GM21529 (cell line): ENCODE results near the gene CNTN4.
"Not testable (repeated sequence)": the region's sequence is repeated elsewhere in the genome, so short reads cannot be mapped to it uniquely, and the experiment has no call there.

Experiments used
- ATAC-seq: cut with Tn5 transposase; IDR thresholded peaks from one replicate; pipeline ENCODE4 v1.9.1; 2021; ENCODE audit not compliant: unreplicated experiment

CNTN4 gene

GRCh38 chr3:2098398-2099027, at the start of gene CNTN4:
CNTN4 (plus strand) TSS chr3:2098866.
- ATAC-seq, result no peak

GRCh38 chr3:2061360-2061759, 37.3 kb upstream of the CNTN4 start:
- no peak for ATAC-seq

DNA sequence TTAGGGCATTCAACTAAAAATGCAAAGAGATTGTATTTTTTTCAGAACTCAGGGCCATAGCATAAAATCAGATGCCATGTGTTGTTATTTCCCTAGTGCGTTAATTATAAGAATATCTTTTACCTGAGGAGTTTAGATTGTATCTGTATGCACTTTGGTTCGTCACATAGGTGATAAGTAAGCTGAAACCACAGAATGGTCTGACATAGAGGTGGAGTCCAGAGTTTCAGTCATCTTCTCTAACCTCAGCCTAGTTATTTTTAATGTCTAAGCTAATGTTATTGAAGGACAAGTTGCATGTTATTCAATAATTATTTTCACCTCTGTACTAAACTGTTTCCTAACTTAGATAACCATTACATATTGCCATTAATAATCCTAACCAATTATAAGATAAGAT, 27.1 kb upstream of the CNTN4 start:
- ATAC-seq, result no peak

- no peak for ATAC-seq
Measured at GRCh38 chr3:2078821-2079220, 19.8 kb upstream of the CNTN4 start.

DNA sequence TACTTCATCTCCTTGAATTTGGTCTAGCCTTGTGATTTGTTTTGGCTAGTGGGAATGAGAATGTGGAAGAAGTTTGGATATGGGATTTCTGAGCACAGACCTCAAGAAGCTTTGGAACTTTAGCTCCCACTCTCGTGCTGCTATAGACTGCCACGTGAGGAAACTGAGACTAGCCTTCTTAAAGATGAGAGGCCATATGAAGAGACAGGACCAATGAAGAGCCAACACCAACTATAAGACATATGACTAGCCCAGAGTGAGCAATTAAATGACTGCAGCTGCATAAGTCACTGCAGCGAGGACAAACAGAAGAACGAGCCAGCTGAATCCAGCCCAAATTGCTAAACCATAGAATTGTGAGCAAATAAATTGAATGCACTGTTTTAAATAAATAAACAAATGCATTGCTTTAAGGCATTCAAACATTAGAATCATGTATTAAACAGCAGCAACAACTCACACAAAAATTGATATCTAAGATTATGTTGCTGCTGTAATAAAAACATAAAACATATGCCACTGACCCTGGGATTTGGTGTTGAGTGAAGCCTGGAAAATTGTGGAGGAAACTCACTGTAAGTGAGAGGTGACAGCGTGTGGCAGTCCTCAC, 15.7 kb upstream of the CNTN4 start:
- no peak for ATAC-seq

GRCh38 chr3:2083558-2083957, 15.1 kb upstream of the CNTN4 start:
- ATAC-seq, result not testable (repeated sequence)

DNA sequence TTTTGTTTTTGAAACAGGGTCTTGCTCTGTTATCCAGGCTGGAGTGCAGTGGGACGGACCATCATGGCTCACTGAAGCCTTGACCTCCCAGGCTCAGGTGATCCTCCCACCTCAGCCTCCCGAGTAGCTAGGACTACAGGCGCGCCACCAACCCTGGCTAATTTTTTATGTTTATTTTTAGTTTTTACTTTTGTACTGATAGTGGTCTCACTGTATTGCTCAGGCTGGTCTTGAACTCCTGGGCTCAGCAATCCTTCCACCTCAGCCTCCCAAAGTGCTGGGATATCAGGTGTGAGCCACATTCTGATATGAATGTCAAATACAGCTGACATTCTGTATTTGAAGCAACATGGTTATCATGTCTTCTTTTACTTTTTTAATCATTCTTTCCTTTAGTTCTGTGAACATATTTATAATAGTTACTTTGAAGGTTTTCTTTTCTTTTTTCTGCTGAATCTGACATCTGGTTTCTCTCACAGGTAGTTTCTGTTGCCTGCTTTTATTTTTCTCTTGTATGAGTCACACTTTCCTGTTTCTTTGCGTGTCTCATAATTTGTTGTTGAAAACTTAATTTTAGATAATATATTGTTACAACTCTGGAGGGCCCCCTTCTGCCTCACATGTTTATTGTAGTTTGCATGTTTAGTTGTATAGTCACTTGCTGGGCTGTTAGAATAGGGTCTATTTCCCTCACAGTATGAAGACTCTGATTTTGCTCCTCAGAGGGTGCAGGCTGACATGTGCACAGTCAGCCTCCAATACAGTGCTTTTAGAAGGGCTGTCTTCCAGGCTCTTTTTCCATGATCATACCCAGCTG, 8.4 kb upstream of the CNTN4 start:
- ATAC-seq, result no peak

GRCh38 chr3:2092758-2093157, 5.9 kb upstream of the CNTN4 start:
- no peak for ATAC-seq

DNA sequence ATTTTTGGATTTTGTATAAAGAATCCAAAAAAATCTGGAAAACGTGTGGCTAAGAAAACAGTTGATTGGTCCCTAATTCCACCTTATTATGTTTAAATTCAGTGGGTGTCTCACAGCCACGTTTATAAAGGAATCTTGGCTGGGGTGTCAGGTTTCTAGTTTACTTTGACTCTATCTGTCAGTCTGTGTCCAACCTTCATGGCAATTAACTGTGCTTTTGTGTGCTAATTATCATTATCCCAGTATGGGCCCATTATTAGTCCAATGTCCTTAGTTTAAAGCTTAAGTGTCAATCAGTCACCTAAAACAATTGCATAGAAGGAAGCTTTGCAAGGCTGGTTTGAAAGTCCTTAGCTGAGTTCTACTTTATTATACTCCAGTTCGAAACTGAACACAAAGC, 3.7 kb upstream of the CNTN4 start:
- no peak for ATAC-seq

- no peak for ATAC-seq
Measured at GRCh38 chr3:2096216-2096615, 2.5 kb upstream of the CNTN4 start.

DNA sequence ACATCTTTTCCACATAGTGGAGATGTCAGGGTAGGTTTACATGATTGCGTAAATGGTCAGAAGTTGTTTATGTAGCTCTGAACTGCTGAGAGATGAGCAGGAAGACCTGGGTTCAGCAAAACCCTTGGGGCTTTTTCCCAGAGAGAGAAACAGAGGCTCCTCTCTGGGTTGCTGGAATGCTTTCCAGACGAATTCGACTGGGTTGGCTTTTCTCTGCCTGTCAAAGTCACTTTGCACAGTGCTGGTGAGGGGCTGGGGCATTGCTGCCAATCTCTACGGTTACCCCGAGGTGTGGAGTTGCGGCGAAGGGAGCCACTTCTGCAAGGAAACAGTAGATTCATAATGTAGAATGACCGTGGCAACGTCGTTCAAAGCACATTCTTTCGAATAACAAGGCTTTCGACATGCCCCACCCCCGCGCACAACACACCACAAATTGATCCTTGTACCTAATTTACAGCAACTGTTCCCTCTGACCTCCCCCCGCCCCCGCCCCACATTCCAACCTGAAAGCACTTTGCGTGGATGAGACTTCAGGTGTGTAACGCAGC, 950 bp upstream of the CNTN4 start:
- no peak for ATAC-seq

DNA sequence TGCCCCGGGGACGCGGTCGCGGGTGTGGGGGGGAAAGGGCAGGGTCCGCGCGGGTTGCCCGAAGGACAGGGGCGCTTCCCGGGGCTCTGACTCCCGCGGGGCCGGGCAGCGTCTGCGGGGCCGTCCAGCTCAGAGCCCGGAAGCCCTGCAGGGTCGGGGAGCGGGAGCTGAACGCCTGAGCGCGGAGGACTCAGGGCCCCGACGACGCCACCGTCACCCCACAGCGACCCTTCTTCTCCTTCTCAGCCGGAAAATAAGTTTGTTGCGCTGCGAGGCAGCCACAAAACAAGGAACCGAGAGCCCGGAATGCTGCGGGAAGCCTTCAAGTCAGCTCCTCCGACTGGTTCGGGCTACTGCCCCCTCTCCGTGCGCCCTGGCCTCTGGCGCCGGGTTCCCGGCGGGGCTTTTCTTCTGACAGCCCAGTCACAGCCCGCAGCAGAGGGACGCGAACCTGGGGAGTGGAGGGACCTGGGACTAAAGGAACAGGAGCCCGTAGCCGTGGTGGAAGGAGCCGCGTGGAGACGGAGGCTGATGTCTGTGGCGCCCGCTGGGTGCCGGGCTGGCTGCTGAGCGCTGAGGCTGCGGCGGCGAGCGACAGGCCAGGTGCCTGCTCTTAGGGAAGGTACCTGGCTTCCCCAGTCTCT, 484 bp downstream of the CNTN4 start:
- no peak for ATAC-seq

DNA sequence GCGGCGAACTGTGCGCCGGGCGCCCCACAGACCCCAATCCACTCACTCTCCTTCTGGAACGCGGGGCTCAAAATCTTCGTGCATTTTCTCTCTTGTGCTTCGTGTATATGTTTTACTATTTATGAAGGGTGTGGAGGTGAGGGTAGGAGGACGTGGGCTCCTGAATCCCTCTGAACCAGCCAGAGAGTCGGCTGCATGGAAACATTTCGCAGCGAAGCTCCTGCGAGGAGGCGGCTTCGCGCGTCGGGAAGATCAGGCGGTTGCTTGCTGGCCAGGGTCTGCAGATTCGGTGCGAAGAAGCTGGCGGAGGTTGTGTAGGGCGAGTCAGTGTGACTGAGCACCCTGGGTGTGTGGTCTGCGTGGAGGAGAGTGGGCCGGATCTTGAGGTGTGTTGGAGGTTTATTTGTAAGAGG, 1.1 kb downstream of the CNTN4 start:
- ATAC-seq, result no peak

DNA sequence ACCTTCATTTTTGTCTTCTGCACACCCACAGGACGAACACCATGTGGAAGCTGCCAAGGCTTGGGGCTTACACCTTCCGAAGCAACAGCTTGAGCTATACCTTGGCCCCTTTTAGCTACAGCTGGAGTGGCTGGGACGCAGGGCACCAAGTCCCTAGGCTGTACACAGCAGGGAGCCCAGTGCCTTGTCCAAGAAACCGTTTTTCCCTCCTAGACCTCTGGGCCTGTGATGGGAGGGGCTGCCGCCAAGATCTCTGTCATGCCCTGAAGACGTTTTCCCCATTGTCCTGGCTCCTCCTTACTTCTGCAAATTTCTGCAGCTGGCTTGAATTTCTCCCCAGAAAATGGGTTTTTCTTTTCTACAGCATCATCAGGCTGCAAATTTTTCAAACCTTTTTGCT, 7.8 kb downstream of the CNTN4 start:
- no peak for ATAC-seq

DNA sequence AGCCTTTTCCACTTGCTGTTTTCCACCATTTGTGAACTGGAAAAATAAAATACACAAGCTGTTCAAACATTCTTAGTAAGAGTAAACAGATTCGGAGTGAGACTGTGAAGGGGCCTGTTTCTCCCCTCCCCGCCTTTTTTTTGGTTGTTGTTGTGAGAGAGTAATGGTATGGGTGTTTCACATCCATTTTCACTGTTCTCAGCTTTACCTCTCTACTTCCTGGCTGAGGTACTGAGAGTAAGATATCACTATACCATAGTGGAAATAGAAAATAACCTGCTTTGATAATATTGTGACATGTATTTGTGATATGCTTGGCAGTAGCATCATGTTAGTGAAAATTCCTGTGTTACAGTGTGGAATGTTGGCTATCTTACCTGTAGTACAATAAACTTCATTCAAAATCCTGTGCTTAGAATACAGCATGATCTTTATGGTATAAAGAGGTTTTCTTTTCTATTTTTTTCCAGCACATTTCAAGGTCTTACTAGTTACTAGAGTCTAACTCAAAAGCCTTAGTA, 12.0 kb downstream of the CNTN4 start:
- no peak for ATAC-seq

GRCh38 chr3:2114617-2115275, 16.1 kb downstream of the CNTN4 start:
- ATAC-seq, result no peak

DNA sequence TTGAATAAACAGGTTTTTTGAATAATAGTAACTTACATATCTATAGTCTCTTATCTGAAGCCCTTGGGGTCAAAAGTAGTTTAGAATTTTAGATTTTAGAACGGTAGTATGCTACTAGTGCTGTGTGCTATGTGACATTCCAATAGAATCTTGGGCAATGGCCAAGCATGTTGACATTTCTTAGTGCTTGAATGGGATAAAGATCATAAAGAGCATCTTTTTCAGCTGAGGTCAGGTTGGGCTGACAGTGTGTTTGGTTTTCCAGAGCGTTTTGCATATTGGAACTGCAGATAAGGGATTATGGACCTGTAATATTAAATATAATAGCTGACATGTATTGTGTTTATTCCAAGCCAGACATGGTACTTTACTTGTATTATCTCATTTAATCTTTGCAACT, 32.1 kb downstream of the CNTN4 start:
- ATAC-seq, result no peak

DNA sequence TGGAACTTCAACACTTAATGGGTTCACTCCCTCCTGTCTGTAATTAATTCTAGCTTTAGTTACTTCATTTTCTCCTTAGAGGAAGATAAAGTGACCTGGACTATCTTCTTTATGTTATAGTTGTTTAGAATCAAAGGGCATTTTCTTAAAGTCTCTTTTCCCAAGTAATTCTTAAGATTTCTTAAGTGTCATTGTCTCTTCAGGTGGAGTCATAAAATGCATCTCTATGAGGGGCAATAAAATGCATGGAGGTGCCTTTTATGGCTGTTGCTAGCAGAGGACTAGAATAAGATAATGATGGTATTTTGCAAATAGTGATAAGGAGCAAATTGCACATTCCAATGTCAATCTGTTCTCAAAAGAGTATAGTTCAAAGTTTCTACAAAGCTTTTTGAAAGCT, 34.5 kb downstream of the CNTN4 start:
- ATAC-seq, result no peak

DNA sequence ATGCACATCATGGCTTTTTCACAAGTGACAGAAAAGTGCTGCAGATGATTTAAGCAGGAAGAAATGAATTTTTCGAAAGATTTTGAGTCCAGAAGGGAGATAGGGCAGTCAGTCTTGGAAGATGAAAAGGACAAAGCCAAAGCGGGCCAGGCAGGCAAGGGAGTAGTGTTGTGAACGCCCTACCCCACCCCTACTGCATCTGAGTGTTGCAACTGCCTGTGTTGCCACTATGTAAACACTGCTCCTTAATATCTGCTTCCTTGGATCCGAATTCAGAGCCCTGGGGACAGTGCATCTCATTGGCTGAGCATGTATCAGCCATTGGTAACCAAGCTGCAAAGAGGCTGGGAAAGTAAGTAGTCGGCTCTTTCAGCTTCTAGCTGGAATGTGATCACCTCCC, 39.0 kb downstream of the CNTN4 start:
- ATAC-seq, result no peak

GRCh38 chr3:2141482-2141881, 42.8 kb downstream of the CNTN4 start:
- ATAC-seq, result no peak
